ENCODE data around the gene RGL1.

Gene RGL1

DNA sequence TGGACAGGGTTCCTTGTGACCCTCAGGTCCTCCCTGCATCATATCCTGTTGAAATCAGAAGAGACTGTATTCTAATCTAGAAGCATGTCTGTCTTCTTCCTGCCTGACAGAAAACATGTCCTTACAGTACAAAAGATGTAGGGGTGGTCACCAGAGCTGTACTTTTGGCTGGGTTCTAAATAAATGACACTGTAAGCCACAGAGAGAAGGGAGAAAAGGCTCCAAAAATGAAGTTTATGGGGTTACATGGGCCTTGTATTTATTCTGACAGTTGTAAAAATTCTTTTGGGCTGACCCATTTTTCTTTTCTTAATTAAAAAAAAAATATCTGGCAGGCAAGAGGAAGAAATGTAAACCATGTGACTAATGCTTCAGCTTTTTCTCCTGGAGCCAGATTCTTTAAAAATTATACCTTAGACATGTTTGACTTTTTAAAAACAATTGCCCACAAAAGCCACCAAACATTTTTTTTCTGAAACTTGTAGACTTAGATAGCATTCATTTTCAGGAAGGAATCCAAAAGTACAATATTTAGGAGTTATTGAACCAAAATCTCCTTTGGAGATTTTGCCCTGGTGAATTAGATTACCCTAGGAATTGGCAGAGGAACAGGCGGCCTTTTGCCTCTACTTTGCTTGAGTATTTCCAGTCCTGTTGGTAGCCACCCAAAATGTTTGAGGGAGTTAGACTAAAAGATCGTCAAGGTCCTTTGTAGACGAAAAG lies 17.1 kb downstream of the RGL1 start:
- DNase-seq (ENCODE audit: low spot score), result no peak

- DNase-seq (ENCODE audit: low spot score), result no peak
Observed at GRCh38 chr1:183824291-183824690, 19.4 kb downstream of the RGL1 start.

- no peak for DNase-seq (ENCODE audit: low spot score)
Observed at GRCh38 chr1:183827801-183828200, 22.9 kb downstream of the RGL1 start.

- no peak for DNase-seq (ENCODE audit: low spot score)
Observed at GRCh38 chr1:183830389-183830788, 25.5 kb downstream of the RGL1 start.

- no peak for DNase-seq (ENCODE audit: low spot score)
Observed at GRCh38 chr1:183831311-183831710, 26.4 kb downstream of the RGL1 start.

DNA sequence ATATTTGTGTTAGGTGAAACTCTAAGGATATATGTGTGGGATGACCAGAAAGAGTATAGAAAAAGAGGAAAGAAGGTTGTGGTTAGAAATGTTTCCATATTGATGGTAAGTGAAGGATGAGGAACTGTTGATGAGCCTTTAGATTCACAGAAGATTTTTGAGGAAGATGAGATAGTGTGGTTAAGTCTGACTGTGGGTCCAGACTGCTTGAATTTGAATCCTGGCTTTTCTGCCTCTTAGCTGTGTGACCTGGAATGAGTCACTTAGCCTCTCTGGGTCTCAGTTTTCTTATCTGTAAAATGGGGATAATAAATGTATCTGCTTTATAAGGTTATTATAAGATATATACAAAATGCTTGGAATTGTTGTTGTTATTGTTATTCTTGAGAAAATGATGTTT lies 27.5 kb downstream of the RGL1 start:
- no peak for DNase-seq (ENCODE audit: low spot score)

GRCh38 chr1:183834568-183834967 lies 29.6 kb downstream of the RGL1 start:
- no peak for DNase-seq (ENCODE audit: low spot score)

- DNase-seq (ENCODE audit: low spot score), result no peak
Observed at GRCh38 chr1:183836598-183836997, 31.7 kb downstream of the RGL1 start.

DNA sequence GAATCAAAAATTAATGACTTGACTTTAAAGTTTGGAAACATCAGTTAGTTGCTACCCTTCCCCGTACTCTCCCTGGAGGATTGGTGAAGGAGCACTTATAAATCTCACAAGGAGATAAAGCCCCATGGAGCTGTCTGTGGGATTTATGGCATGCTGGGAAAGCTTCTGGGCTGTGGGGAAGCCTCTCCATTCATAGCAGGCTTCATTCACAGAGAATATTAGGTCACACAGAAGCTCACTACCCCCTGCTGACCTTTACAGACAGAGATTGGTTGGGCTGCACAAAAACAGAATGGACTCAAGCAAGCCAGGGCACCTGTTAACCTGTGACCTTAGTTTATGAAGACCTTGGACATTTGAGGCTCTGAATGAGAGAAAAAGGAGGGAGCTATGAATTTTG lies 32.1 kb downstream of the RGL1 start:
- DNase-seq (ENCODE audit: low spot score), result no peak

GRCh38 chr1:183838221-183838620 lies 33.3 kb downstream of the RGL1 start:
- no peak for DNase-seq (ENCODE audit: low spot score)

- DNase-seq (ENCODE audit: low spot score), result no peak
Observed at GRCh38 chr1:183840140-183840539, 35.2 kb downstream of the RGL1 start.

- DNase-seq (ENCODE audit: low spot score), result no peak
Observed at GRCh38 chr1:183841550-183841949, 36.6 kb downstream of the RGL1 start.

GRCh38 chr1:183841950-183842794 lies 37.3 kb downstream of the RGL1 start:
- no peak for DNase-seq (ENCODE audit: low spot score)

- no peak for DNase-seq (ENCODE audit: low spot score)
Observed at GRCh38 chr1:183842795-183843144, 37.9 kb downstream of the RGL1 start.

DNA sequence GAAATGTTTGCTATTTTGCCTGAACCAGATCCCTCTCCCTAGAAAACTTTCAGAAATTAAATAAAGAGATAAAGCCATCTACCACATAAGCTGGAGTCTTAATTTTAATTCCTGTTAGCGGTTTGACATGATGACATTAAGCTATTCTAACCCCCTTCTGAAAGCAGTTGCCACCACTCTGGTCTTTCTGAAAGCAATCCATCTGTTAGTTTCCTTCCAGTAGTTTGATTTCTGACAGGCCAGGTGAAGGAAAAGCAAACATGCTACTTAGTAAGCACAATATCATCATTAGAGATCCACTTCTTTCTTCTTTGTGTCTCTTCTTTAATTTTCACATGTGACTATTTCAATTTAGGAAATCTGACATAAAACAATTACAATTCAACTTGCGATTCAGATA lies 39.9 kb downstream of the RGL1 start:
- DNase-seq (ENCODE audit: low spot score), result no peak

DNA sequence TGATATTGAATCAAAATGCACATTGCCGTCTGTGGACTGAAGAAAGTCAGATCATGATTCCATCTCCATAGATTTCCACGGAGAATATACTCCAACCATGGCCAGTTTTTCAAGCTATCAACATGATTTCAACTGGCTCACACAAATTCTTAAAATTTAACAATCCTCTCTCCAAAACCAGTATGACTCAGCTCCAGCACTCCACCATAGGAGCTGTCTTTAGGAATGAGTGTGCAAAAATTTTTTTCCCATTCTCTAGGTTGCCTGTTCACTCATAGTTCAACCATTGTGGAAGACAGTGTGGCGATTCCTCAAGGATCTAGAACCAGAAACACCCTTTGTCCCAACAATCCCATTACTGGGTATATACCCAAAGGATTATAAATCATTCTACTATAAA lies 40.8 kb downstream of the RGL1 start:
- no peak for DNase-seq (ENCODE audit: low spot score)

GRCh38 chr1:183847641-183848040 lies 42.7 kb downstream of the RGL1 start:
- DNase-seq (ENCODE audit: low spot score), result no peak

- no peak for DNase-seq (ENCODE audit: low spot score)
Observed at GRCh38 chr1:183850852-183851251, 45.9 kb downstream of the RGL1 start.

DNA sequence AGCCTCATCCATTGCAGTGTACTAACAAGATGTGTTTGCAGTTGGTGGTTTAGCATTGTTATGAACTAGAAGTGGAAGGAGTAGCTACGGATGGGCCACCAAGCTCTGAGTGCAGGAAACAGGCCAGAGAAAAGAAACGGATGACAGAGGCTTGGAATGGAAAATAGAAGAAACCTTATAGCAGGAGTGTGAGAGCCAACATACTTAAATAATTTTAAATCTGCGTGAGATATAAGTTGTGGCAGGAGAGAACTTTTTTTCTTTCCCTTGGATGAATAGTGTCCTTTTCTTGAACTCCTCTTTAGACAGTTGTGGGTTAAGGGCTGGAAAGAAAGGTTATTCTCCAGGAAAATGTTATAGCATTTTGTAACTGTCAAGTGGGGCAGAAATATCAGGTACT lies 54.2 kb downstream of the RGL1 start:
- no peak for DNase-seq (ENCODE audit: low spot score)

DNA sequence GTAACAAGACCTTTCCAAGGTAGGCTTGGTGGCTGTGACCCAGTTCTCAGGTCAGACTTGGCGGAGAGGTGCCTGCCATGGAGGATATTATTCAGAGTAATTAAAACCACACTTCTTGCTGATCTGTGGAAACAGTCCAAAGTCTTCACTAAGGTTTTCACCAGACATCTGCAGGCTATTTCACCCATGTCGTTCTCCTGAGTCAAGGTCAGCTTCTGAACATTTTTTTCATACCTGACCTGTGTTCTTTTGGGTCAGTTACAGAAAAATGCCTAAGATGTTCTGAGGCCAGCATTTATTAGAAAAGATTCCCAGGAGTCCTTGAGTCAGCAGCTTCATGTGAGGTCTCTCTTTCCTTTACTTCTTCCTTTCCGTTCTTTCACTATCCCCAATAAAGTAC lies 54.9 kb downstream of the RGL1 start:
- no peak for DNase-seq (ENCODE audit: low spot score)

DNA sequence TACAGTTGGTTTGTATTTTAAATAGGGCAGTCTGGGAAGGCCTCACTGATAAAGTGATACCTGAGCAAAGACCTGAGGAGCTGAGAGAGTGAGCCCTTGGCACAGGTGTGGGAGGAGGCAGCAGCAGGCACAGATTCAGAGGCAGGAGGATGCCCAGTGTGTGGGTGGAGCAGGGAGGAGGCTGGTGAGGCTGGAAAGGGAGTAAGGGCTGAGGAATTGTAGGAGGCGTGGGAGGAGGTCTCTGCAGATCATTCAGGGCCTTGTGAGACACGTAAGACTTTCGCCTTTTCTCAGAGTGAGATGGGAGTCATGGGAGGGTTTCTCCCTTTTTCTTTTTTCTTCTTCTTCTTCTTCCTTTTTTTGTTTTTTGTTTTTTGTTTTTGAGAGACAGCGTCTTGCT lies 58.0 kb downstream of the RGL1 start:
- no peak for DNase-seq (ENCODE audit: low spot score)

DNA sequence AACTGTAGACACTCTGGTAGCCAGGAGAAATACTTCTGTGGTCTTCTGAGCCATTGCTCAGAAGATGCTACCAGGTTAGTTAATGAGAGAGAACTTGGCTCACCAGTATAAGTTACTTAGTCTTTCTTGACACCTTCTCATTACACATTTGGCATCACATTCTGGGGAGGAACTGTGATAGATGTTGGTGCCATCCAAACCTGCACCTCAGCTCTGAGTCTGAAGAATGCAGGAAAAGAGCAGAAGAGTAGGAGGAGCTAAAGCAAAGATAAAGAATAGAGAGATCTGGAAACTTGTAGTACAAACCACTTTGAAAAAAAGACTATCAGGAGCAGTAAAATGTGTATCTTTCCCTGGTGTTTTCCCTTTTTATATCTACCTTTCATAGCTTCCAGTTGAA lies 58.9 kb downstream of the RGL1 start:
- no peak for DNase-seq (ENCODE audit: low spot score)

- no peak for DNase-seq (ENCODE audit: low spot score)
Observed at GRCh38 chr1:183864611-183865010, 59.7 kb downstream of the RGL1 start.

- DNase-seq (ENCODE audit: low spot score), result no peak
Observed at GRCh38 chr1:183869230-183869629, 64.3 kb downstream of the RGL1 start.
